ENCODE results near the gene ADTRP. TPM values are rescaled to one million over a fixed set of nuclear protein-coding genes. Genes with fewer than 3 reads are reported as not detected.

The ADTRP gene
- total RNA-seq (2014; rRNA removed; shearing (Covaris generic)), result 0.13 and 0.83 TPM in 2 replicates

GRCh38 chr6:11778648-11779328 lies at the start of gene ADTRP:
Gene ADTRP (minus strand): TSS chr6:11778803. CDS start chr6:11778759, 44 bp downstream.
- no peak for DNase-seq (ENCODE audit: low spot score)

- DNase-seq (ENCODE audit: low spot score), result no peak
These were observed 48.2 kb upstream of the ADTRP start for GRCh38 chr6:11826779-11827178.

- DNase-seq (ENCODE audit: low spot score), result no peak
These were observed 46.4 kb upstream of the ADTRP start for GRCh38 chr6:11824986-11825385.

GRCh38 chr6:11822346-11822745 lies 43.7 kb upstream of the ADTRP start:
- no peak for DNase-seq (ENCODE audit: low spot score)

GRCh38 chr6:11821781-11822180 lies 43.2 kb upstream of the ADTRP start:
- no peak for DNase-seq (ENCODE audit: low spot score)

GRCh38 chr6:11820821-11821220 lies 42.2 kb upstream of the ADTRP start:
- DNase-seq (ENCODE audit: low spot score), result no peak

- no peak for DNase-seq (ENCODE audit: low spot score)
These were observed 40.9 kb upstream of the ADTRP start for GRCh38 chr6:11819486-11819885.

- DNase-seq (ENCODE audit: low spot score), result no peak
These were observed 36.6 kb upstream of the ADTRP start for GRCh38 chr6:11815231-11815630.

GRCh38 chr6:11814819-11815218 lies 36.2 kb upstream of the ADTRP start:
- DNase-seq (ENCODE audit: low spot score), result no peak

GRCh38 chr6:11814106-11814505 lies 35.5 kb upstream of the ADTRP start:
- no peak for DNase-seq (ENCODE audit: low spot score)

GRCh38 chr6:11813606-11814005 lies 35.0 kb upstream of the ADTRP start:
- no peak for DNase-seq (ENCODE audit: low spot score)

GRCh38 chr6:11812951-11813350 lies 34.3 kb upstream of the ADTRP start:
- DNase-seq (ENCODE audit: low spot score), result no peak

- DNase-seq (ENCODE audit: low spot score), result no peak
These were observed 33.8 kb upstream of the ADTRP start for GRCh38 chr6:11812439-11812838.

- DNase-seq (ENCODE audit: low spot score), result no peak
These were observed 33.2 kb upstream of the ADTRP start for GRCh38 chr6:11811644-11812264.

- no peak for DNase-seq (ENCODE audit: low spot score)
These were observed 32.4 kb upstream of the ADTRP start for GRCh38 chr6:11810854-11811643.

- peak; percentile 87 for DNase-seq (ENCODE audit: low spot score)
These were observed 31.5 kb upstream of the ADTRP start for GRCh38 chr6:11810039-11810541.

- DNase-seq (ENCODE audit: low spot score), result no peak
These were observed 29.5 kb upstream of the ADTRP start for GRCh38 chr6:11808054-11808453.

GRCh38 chr6:11806561-11807317 lies 28.1 kb upstream of the ADTRP start:
- no peak for DNase-seq (ENCODE audit: low spot score)

GRCh38 chr6:11805259-11806053 lies 26.9 kb upstream of the ADTRP start:
- peak; percentile 71 for DNase-seq (ENCODE audit: low spot score)

GRCh38 chr6:11804701-11805100 lies 26.1 kb upstream of the ADTRP start:
- DNase-seq (ENCODE audit: low spot score), result no peak

GRCh38 chr6:11804135-11804534 lies 25.5 kb upstream of the ADTRP start:
- DNase-seq (ENCODE audit: low spot score), result no peak
